Measurements from ENCODE around the gene PROCA1.

The PROCA1 gene, protein sequence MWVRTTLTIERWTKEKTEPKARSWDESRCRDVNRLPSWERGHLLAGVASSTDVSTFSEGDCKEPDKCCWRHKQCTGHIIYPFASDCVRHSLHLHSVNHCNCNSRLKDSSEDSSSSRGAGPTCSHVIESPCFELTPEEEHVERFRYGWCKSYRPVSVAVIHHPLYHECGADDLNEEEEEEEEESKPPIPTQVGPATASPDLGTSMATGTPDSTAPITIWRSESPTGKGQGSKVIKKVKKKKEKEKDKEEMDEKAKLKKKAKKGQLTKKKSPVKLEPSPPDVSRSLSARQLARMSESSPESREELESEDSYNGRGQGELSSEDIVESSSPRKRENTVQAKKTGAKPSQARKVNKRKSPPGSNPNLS

DNA sequence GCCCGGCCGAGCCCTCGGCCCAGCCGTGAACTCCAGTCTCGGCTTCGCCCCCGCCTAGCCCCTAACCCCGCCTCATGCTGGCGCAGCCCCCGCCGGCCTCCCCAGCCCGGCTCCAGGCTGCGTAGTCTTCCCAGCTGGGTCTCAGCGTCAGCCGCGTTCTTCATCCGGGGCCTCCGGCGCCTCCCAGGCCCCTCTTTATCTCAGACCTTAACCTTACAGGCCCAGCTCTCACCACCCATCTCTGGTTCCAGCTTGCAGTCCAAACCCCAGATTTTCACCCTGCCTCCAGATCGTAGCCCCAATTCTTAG is at the start of gene PROCA1:
PROCA1 (minus strand) TSS at position 166 of the 309 bp plus-strand sequence. CDS start 228 bp downstream, outside the sequence.
- no peak for DNase-seq (ENCODE audit: low spot score)

DNA sequence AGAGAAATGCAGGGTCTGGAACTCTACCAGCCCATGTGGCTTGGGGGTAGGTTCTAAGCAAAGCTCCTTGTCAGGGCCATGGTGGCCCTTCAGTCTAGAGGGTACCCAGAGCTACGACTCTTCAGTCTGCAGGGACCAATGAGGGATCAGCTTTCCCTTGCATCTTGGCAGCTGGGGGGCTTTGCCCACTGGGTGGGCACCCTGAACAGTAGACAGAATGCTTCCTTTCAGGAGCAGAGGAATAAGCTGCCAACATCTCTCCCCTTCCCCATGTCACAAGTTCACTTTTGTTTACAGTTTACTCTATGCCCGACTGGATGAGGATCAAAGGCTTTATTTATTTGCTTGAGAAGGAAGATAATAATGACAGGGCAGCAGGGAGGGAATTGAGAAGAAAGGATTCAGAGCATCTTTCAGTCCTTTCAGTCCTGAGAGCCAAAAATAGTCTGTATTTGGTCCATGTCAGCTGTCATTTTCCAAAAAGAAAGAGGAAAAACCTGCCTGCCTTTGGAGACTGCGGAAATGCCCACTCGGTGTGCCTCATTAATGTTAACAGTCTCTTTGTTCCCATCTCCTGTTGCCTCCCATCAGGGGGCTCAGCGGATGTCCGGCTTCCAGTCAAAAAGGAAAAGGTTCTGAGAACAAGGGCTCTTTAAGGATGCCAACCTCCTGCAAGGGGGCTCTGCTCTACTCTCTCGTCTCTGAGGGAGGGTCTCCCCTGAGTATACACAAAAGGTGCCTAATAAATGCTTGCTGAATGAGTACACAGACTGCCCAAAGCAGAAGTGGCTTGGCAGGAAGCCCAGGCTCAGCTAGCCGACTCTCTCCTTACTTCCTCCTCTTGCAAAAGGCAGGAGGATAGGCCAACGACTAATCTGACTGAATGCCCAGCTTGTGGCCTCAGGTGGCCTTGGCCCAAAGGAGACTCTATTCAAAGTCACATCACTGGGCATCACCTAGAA is 49.2 kb upstream of the PROCA1 start:
- DNase-seq (ENCODE audit: low spot score): no peak

DNA sequence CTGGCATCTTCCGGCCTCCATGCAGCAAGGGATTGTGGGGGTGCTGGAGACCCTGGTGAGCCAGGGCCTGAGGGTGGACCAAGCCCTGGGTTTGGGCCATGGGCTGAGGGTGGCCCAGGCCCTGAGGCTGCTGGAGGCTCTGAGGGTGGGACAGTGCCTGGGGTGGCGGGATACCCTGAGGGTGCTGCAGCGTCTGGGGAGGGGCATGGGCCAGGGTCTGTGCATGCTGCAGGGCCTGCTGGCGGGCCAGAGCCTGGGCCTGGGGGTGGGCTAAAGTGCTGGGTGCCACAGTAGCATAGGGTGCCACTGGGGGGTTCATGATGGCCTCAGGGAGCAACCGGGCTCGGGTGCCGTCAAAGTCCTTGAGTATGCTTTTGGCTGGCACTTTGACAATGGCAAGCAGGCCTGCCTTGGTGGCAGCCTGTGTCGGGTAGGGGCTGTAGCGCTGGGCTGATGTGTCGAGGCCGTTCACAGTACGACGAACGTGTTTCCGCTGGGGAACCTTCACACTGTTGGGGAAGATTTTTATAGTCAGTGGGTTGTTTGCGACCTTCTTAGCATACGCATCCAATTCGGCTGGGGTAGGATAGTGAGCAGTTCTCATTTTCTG is 47.7 kb upstream of the PROCA1 start:
- no peak for DNase-seq (ENCODE audit: low spot score)

DNA sequence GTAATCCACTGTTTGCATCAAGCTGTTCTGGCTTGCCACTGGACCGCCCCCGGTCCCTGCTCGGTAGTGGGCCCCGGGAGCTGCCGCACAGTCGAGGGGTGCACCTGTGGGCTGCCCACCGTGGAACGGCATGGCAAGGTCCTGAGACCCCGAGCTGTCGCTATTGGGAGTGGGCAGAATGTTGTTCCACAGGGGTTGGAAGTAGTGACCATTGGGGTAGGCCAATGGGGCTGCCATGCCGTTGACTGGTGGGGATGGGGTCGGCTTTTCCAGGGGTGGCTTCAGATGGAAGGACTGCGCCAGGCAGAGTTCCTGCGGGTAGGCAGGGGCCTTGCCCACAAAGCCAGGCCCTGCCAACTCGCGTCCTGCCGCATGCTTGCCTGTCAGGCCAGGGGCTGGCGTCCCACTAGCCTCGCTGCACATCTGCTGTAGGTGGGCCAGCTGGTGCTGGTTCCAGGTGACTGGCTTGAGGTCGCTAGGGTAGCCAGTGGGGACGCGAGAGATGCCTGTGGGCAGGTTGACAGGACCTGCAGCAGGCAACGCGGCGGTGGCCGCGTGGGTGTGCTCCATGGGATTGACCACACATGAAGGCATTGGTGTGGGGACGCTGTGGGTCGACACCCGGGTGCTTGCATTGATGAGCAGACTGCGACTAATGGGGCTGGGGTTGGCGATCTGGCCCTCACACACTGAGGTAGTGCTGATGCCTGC is 46.9 kb upstream of the PROCA1 start:
- DNase-seq (ENCODE audit: low spot score): no peak

DNA sequence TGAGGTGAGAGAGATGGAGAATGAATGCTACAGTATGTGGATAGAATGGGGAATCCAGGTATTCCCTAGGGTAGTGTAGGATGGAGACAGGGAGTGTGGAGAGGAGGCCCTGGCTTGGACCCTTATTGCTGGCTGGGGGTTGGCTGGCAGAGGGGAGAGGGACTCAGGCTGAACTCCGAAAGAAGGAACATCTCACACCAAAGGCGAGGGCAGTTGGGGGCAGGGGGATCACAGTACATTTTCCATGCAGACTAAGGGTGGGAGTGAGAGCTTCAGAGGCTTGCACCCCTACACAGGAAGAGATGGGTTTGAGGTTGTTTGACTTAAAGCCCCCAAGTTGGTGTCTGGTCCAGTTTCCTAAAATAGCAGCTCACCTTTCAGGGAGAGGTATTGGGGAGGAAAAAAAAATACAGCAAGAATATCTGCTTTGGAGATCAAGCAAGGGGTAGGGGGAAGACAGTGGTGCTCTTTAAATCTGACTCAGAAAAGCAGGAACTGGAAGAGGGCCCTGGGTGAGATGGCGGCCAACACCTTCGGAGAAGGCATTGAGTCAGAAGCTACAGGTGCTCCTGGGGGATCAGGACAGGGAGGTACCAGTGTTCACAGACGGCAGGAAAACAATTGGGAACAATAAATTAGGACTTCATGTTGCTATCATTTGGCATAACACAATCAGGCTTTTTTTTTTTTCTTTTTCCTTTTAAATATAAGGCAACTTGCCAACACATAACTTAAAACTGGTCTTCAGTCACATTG is 44.5 kb upstream of the PROCA1 start:
- DNase-seq (ENCODE audit: low spot score): no peak

DNA sequence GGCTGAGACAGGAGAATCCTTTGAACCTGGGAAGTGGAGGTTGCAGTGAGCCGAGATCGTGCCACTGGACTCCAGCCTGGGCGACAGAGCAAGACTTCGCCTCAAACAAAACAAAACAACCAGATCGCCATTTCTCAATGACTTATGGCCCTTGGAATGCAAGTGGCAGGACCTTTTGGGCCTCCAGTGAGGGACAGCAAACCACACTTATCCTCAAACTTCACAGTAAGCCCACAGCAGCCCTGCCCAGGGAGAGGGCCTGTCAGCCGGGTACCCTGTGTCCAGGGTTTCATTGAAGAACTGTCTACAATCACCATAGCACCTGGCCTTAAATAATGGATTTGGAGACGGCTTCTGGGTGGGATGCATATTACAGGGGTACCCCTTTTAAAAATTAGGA is 43.8 kb upstream of the PROCA1 start:
- no peak for DNase-seq (ENCODE audit: low spot score)

DNA sequence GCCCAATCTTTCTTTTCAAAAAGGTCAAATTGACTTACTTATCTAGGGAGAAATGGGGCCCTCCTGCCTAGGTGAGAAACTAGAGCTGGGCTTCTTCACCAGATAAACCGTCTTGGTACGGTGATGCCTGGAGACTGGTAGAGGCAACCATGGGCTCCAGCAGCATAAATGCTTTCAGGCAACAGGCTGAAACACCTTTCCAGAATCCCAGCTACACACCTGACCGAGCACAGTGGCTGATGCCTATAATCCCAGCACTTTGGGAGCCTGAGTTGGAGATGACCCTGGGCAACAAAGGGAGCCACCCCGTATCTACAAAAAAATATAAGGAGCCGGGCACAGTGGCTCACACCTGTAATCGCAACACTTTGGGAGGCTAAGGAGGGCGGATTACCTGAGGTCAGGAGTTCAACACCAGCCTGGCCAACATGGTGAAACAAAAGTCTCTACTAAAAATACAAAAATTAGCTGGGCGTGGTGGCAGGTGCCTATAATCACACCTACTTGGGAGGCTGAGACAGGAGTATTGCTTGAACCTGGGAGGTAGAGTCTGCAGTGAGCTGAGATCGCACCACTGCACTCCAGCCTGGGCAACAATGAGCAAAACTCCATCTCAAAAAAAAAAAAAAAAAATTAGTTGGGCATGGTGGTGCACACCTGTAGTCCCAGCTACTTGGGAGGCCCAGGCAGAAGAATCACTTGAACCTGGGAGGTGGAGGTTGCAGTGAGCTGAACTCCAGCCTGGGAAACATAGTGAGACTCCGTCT is 40.1 kb upstream of the PROCA1 start:
- DNase-seq (ENCODE audit: low spot score): no peak

DNA sequence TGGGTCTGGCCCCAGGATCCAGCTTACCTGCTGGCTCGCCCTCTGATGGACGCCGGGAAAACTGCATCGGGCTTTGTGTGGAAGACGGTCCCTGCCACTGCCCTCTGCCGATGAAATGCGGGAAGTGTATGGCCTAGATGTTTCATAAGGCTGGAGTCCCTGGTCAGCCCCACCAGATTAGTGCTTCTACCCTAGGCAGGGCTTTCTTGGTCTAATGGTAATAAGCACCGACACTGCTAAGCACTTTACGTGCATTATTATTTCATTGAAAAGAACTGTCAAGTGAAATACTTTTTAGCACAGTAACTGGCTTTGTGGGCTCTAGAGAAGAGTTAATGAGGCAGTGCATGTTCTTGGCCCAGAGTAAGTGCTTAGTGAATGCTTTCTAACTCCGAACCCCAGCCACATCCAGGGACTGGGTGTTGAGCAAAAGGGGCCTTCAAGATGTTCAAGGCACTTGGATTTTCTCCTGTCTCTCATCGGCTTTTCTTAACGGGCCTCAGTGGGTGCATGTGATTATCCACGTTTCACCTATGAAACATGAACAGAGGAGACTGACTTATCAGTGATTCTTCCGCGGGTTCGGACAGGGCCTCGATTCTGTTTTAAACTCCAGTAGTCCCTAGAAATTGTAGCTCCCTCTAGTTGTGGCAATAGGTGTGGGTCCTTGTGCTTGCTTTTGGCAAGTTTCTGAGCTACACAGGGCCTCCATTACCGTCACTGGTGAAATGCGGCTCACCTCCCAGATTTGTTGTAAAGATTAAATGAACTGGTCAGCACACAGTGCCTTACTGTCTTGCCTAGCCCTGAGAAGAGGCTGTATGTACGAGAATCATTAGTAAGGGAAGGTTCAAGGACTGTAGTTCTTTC is 38.7 kb upstream of the PROCA1 start:
- peak; percentile 94 for DNase-seq (ENCODE audit: low spot score)

DNA sequence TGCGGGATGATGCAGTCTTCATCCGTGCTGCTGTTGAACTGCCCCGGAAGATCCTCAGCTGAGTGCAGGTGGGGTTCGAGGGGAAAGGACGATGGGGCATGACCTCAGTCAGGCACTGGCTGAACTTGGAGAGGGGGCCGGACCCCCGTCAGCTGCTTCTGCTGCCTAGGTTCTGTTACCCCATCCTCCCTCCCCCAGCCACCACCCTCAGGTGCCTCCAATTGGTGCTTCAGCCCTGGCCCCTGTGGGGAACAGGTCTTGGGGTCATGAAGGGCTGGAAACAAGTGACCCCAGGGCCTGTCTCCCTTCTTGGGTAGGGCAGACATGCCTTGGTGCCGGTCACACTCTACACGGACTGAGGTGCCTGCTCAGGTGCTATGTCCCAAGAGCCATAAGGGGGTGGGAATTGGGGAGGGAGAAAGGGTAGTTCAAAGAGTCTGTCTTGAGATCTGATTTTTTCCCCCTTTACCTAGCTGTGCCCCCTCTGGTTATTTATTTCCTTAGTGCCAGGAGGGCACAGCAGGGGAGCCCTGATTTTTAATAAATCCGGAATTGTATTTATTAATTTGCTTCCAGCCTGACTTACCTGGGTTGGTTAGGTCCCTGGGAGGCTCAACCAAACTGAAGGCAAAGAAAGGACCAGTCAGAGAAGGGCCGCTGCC is 38.0 kb upstream of the PROCA1 start:
- no peak for DNase-seq (ENCODE audit: low spot score)

DNA sequence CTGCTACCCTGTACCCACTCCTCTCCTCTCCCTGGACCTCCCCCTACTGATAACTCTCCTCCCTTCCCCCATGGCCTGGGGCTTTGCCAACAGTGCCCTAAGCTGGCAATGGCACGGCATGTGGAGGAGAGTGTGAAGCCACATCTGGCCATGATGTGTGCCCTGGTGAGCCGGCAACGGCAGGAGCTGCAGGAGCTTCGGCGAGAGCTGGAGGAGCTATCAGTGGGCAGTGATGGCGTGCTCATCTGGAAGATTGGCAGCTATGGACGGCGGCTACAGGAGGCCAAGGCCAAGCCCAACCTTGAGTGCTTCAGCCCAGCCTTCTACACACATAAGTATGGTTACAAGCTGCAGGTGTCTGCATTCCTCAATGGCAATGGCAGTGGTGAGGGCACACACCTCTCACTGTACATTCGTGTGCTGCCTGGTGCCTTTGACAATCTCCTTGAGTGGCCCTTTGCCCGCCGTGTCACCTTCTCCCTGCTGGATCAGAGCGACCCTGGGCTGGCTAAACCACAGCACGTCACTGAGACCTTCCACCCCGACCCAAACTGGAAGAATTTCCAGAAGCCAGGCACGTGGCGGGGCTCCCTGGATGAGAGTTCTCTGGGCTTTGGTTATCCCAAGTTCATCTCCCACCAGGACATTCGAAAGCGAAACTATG is 37.3 kb upstream of the PROCA1 start:
- no peak for DNase-seq (ENCODE audit: low spot score)

DNA sequence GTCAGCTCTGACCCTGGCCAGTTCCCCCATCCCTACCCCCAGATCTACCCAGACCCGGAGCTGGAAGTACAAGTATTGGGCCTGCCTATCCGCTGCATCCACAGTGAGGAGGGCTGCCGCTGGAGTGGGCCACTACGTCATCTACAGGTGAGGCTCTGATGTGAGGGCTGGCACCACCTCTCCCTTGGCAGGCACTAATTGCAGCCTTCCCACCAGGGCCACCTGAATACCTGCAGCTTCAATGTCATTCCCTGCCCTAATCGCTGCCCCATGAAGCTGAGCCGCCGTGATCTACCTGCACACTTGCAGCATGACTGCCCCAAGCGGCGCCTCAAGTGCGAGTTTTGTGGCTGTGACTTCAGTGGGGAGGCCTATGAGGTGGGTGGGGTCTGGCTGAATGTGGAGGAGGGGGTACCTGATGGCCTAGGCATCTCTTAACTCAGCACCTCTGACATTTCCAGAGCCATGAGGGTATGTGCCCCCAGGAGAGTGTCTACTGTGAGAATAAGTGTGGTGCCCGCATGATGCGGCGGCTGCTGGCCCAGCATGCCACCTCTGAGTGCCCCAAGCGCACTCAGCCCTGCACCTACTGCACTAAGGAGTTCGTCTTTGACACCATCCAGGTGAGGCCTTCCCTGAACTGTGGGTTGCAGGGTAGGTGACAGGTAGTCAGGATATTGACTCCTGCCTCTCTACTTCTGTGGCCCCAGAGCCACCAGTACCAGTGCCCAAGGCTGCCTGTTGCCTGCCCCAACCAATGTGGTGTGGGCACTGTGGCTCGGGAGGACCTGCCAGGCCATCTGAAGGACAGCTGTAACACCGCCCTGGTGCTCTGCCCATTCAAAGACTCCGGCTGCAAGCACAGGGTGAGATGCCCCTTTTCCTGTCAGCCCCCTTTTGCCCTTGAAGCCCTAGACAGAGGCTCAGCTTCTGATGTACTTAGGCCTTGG is 36.4 kb upstream of the PROCA1 start:
- DNase-seq (ENCODE audit: low spot score): no peak

DNA sequence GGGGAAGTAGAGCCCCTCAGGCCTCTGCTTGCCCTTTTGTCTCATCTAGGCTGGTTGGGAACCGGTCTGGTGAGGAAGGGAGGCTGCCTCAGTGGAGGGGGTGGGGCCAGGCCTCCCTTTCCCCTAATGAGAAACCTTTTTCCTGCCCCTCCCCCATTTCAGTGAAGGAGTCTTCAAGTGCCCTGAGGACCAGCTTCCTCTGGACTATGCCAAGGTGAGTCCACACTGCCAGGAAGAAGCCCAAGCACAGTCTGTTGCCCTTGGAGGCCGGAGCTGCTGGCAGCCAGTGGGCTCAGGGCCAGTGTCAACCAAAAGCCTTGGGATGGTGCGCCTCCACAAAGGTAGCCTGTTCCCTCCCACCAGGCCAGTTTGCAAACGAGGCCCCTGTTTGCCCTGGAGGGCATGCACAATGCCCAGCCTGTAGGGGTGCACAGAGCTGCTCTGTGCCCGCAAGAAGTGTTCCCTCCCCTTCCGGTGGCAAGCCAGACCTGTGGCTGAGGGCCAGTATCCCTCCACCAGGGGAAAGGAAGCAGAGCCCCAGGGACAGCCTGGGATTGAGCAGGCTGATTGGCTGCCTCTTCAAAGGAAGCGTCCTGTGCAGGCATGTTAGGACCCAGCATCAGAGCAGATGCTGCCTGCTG is 35.5 kb upstream of the PROCA1 start:
- DNase-seq (ENCODE audit: low spot score): no peak

DNA sequence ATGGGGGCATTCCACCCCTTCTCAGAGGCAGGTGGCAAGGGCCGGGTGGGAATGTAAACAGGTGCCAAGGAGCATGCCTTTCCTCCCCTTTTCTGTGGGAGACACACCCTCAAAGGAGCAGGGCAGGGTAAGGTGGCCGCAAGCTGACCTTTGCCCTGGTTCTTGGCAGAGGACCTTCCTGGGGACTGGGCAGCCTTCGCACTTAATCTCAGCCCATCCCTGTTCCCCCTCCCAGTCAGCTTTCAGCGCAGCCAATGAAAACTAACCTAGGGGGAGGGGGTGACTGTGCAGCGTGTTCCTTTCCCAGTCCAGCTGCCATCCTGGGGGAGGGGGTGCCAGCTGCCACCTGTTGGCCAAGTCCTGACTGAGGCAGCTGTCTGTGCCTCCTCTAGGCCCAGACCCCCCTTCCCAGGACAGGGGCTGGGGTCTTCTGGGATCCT is 34.9 kb upstream of the PROCA1 start:
- DNase-seq (ENCODE audit: low spot score): no peak

DNA sequence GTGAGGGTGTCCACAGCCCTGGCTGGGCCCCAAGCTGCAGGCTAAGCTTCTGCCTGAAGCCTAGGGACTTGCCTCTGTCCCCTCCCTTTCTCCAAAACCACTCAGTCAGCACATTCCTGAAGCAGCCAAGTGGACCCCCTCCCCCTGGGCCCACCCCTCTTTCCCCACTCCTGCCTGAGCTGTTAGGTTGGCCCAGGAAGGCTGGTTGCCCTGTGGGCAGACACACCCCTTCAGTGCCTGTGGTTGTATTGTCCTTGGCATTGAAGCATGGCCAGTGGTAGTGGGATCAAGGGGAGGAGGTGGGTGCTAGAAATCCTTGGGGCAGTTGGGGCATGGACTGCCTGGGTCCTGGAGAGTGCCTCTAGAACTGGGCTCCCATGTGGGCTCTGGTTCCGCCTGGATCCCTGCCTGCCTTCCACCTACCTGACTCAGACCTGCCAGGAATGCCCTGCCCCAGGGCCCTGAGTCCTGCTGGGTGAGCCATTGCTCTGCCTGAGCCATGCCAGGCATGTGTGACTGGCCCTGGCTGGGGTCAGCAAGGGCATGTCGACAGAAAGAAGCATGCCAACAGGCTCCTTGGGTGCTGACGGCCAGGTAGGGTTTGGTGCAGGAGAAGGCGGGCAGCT is 34.2 kb upstream of the PROCA1 start:
- no peak for DNase-seq (ENCODE audit: low spot score)

DNA sequence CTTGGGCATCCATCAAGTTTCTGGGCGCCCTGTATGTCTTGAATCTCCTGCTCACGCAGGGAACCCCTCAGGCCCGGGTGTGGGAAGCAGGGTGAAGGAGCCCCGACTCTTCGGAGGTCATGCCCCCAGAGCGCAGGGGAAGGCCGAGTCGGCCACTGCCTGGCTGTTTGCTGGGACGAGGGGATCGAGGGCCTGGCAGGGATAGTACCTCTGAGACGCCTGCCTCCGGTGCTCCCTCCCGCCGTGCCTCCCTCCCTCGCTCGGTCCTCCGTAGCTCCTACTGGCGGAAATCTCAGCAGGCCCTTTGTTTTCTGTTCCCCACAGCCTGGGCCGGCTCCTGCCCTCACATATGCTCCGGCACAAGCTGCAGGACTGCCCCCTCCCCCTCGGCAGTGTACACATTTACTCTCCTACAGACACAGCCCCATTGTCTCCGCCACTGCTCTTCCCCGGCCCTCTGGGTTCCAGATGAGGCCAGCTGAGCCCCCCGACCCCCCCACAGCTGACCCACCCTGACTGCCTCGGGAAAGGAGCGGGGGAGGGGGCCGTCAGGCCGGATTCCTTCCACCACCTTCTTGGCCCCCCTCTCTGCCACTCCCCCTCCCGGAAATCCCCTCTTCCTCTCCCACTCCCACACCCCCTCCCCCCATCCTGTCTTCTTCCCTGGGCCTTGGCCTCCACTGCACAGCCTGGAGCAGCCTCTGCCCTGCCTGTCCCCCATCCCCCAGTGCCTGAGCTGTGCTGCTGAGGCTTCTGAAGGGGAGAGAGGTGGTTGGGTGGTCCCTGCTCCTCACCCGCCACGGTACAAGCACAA is 33.5 kb upstream of the PROCA1 start:
- DNase-seq (ENCODE audit: low spot score): no peak

All from hematopoietic multipotent progenitor cell treated with erythropoietin and hydrocortisone succinate and interleukin-3 and kit ligand, for 17 days (in vitro differentiated cells).